ENCODE results near the gene FBXL13. TPM values are rescaled to one million over a fixed set of nuclear protein-coding genes. Genes with fewer than 3 reads are reported as not detected.

Gene FBXL13
- polyA plus RNA-seq, 1 experiment = 0.95 TPM

DNA sequence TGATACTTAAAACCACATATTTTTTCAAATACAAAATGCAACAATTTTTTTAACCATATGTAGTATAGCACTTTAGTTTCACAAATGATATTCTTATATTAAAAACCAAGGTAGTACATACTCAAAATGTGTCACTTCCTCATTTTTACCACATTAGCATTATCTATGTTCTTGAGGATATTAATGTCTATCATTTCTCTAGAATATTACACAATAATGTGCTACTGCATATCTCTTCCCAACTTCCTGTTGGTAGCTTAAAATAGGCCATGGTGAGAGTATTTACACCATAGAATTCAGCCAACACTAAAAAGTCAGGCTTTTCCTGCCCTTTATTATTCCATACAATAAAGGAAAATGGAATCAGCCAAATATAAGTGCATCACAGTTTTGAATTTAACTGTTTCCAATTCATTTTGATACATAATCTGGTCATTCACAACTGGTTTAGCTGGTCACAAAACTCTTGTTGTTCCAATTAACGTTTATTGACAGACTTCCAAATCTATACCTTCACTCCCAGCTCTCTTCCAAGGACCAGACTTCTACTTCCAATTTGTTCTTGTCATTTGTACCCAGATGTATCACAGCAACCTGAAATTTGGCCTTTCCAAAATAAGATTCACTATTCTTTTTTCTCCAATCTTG is 181.8 kb downstream of the FBXL13 start:
- ChIA-PET CTCF (no interaction called here), POLR2A (interaction anchor here (1.0 to 3.0 kb wide), 2 partner anchors 20 to 182 kb away, joined by 3 to 22 read pairs; partner anchors contain the start of genes ARMC10, FBXL13 and LRRC17)
- Histone ChIP-seq H3K9me3 (ENCODE audit: control insufficient read depth, insufficient read depth, low read length) (no peaks in the 10 kb centered on the region), H3K27ac (ENCODE audit: low read depth, low read length) (no peak overlapping the region), H3K4me3 (ENCODE audit: low read depth, low read length) (no peak overlapping the region), H3K27me3 (ENCODE audit: control insufficient read depth, insufficient read depth, low read length) (no peaks in the 10 kb centered on the region)
- DNase-seq (ENCODE audit: low read depth, low spot score) = no peak
- TF ChIP-seq, protein P1, sequence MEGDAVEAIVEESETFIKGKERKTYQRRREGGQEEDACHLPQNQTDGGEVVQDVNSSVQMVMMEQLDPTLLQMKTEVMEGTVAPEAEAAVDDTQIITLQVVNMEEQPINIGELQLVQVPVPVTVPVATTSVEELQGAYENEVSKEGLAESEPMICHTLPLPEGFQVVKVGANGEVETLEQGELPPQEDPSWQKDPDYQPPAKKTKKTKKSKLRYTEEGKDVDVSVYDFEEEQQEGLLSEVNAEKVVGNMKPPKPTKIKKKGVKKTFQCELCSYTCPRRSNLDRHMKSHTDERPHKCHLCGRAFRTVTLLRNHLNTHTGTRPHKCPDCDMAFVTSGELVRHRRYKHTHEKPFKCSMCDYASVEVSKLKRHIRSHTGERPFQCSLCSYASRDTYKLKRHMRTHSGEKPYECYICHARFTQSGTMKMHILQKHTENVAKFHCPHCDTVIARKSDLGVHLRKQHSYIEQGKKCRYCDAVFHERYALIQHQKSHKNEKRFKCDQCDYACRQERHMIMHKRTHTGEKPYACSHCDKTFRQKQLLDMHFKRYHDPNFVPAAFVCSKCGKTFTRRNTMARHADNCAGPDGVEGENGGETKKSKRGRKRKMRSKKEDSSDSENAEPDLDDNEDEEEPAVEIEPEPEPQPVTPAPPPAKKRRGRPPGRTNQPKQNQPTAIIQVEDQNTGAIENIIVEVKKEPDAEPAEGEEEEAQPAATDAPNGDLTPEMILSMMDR (IDR thresholded peaks at IDR 0.05; ENCODE audit: low read depth, low read length) = no peak

DNA sequence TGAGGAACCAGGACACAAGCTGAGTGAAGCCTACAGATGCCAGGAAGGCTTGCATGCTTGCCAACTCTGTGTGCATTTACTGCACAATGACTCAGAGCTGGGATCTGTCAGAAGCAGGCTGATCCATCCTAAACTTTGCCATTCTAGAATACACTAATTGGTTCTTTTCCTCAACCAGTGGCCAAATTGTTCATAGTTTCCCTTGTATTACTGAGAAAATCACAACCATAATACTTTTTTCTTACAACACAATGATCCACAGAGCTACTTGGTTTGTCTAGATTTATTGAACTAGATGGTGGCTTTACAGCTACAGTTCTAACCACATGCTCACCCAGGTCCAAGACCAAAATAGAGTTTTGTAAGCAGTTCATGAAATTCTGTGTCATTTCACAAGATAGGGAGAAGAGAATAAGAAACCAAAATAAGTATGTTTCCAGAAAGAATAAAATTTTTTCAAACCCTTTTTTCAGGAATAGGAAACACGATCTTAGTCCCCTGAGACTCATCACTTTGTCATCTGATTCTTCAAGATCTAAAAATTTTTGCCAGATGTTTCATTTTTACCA is 182.8 kb downstream of the FBXL13 start:
- ChIA-PET POLR2A (interaction anchor here (0.7 to 3.0 kb wide), 6 partner anchors 16 to 183 kb away, joined by 3 to 22 read pairs (median 4); partner anchors contain the start of genes ARMC10, FBXL13 and LRRC17), CTCF (interaction anchor here (1.0 to 1.6 kb wide), 2 partner anchors 23 to 170 kb away, joined by 3 to 12 read pairs; no protein-coding TSS in a partner anchor)
- Histone ChIP-seq H3K27ac (ENCODE audit: low read depth, low read length) (no peak overlapping the region), H3K27me3 (ENCODE audit: control insufficient read depth, insufficient read depth, low read length) (no peaks in the 10 kb centered on the region), H3K4me3 (ENCODE audit: low read depth, low read length) (no peak overlapping the region), H3K9me3 (ENCODE audit: control insufficient read depth, insufficient read depth, low read length) (no peaks in the 10 kb centered on the region)
- TF ChIP-seq, protein P1 (IDR thresholded peaks at IDR 0.05; ENCODE audit: low read depth, low read length) = no peak
- DNase-seq (ENCODE audit: low read depth, low spot score) = peak; percentile 61

DNA sequence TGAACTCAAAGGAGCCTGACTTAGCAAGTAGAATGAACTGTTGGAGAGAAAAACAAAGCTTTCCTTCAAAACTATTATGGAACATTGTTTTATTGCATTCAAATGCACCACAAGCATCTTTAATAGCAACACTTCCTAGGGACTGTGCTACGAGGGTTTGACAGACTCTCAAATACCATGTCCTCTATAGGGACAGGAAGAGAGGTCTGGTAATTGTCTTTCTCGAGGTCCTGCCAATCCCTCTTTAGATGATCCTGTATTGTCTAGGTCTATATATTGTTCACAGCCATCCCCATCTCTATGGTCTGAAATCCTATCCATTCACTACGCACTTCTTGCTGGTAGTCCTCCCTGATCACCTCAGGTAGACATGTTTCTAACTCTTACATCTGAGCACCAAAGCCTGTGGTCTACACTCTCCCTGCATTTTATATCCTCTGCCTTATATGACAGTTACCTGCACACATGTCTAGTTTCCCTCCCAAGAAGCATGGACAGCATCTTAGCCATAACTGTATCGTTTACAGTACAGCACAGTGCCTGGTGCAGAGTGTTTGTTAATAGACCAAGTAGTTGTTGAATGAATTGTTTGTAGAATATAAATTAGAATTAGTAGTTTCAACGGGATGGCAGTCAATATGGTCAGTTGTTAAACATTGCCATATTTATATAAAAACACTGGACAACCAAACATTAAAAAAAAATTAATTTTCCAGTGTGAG is 183.5 kb downstream of the FBXL13 start:
- CTCF ChIA-PET = interaction anchor here (0.6 to 1.6 kb wide), 3 partner anchors 24 to 171 kb away, joined by 3 to 12 read pairs (median 3); no protein-coding TSS in a partner anchor
- Histone ChIP-seq H3K27me3 (ENCODE audit: control insufficient read depth, insufficient read depth, low read length) (no peaks in the 10 kb centered on the region), H3K27ac (ENCODE audit: low read depth, low read length) (peak overlapping the region; percentile 54), H3K9me3 (ENCODE audit: control insufficient read depth, insufficient read depth, low read length) (no peaks in the 10 kb centered on the region), H3K4me3 (ENCODE audit: low read depth, low read length) (no peak overlapping the region)
- POLR2A ChIA-PET = interaction anchor here (0.7 to 3.0 kb wide), 10 partner anchors 15 to 170 kb away, joined by 3 to 22 read pairs (median 5); partner anchors contain the start of gene LRRC17
- TF ChIP-seq, protein P1 (IDR thresholded peaks at IDR 0.05; ENCODE audit: low read depth, low read length) = no peak
- DNase-seq (ENCODE audit: low read depth, low spot score) = no peak

DNA sequence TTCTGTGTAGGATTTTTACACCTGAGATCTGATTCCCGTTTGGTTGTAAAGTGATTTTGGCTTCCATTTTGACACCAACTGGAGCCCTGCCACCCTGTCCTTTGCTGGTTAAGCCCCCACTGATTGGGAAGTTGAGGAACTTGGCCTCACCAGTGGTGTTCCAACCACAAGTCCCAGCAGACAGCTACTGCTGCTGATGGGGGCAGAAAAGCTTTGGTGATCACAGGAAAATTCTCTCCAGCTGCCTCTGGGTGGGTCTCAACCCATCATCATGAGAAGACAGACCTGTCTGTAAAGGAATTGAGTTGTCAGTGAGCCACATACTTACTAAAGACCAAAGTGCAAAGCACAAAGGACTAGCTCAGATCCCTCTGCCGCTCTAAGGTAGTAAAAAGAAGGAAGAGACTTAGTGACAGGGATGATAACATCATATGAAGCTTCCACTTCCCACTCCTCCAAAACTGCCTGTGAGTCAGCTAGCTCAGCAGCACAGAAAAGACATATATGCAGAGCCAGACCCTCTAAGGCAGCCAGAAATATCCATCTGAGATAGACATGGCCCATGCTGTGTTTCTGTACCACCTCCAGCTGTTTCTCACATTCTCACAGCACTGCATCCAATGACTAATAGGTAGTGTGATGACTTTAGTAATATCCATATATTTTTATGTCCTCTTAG is 184.2 kb downstream of the FBXL13 start:
- Histone ChIP-seq H3K4me3 (ENCODE audit: low read depth, low read length) (no peak overlapping the region), H3K27ac (ENCODE audit: low read depth, low read length) (peak overlapping the region; percentile 90), H3K27me3 (ENCODE audit: control insufficient read depth, insufficient read depth, low read length) (no peaks in the 10 kb centered on the region), H3K9me3 (ENCODE audit: control insufficient read depth, insufficient read depth, low read length) (no peaks in the 10 kb centered on the region)
- TF ChIP-seq, protein P1 (IDR thresholded peaks at IDR 0.05; ENCODE audit: low read depth, low read length) = no peak
- CTCF ChIA-PET = interaction anchor here (0.6 to 1.6 kb wide), 3 partner anchors 17 to 172 kb away, joined by 3 to 12 read pairs (median 3); no protein-coding TSS in a partner anchor
- POLR2A ChIA-PET = interaction anchor here (0.7 to 3.0 kb wide), 8 partner anchors 14 to 170 kb away, joined by 3 to 22 read pairs (median 6); partner anchors contain the start of gene LRRC17
- DNase-seq (ENCODE audit: low read depth, low spot score) = peak; percentile 77

Measured in AG04450 (cell line).